ENCODE results near the gene NEK10. TPM values are rescaled to one million over a fixed set of nuclear protein-coding genes. Genes with fewer than 3 reads are reported as not detected.

Gene NEK10
- total RNA-seq, 6 experiments from 2014 or later = 5.2 to 9.5 (median 6.5) TPM

GRCh38 chr3:27216955-27217552 lies 152.1 kb downstream of the NEK10 start:
- Mint-ChIP-seq H3K4me3 (0 out of 2 replicates have a peak overlapping the region, but pooled peaks have one; percentile 3), H3K4me1 (ENCODE audit: low read depth) (peaks cover 52% of the 10 kb centered on the region)

GRCh38 chr3:27216295-27216855 lies 152.8 kb downstream of the NEK10 start:
- H3K4me3 Mint-ChIP-seq = peak overlapping the region; percentile 44
- no peak for TF ChIP-seq CTCF (IDR thresholded peaks at IDR 0.05)
- no peak for DNase-seq
- H3K36me3 Mint-ChIP-seq (ENCODE audit: low read depth) = peaks cover 36% of the 10 kb centered on the region
- peaks cover 52% of the 10 kb centered on the region for H3K4me1 Mint-ChIP-seq (ENCODE audit: low read depth)
- H3K27ac Mint-ChIP-seq = no peak overlapping the region
- peaks cover 3% of the 10 kb centered on the region; the same call in 1 of the 2 replicates for H3K9me3 Mint-ChIP-seq
- no peaks in the 10 kb centered on the region for H3K27me3 Mint-ChIP-seq (ENCODE audit: insufficient read depth)

More at GRCh38 chr3:27216955-27217552, 152.1 kb downstream of the NEK10 start:
- H3K9me3 Mint-ChIP-seq = peaks cover 3% of the 10 kb centered on the region; the same call in 1 of the 2 replicates
- peak; percentile 44 for DNase-seq
- no peak for TF ChIP-seq CTCF (IDR thresholded peaks at IDR 0.05)
- peak overlapping the region; percentile 43 for H3K27ac Mint-ChIP-seq
- H3K36me3 Mint-ChIP-seq (ENCODE audit: low read depth) = peaks cover 36% of the 10 kb centered on the region
- H3K27me3 Mint-ChIP-seq (ENCODE audit: insufficient read depth) = no peaks in the 10 kb centered on the region

- H3K36me3 Mint-ChIP-seq (ENCODE audit: low read depth) = peaks cover 27% of the 10 kb centered on the region
- peaks cover 35% of the 10 kb centered on the region for H3K4me1 Mint-ChIP-seq (ENCODE audit: low read depth)
- H3K27me3 Mint-ChIP-seq (ENCODE audit: insufficient read depth) = no peaks in the 10 kb centered on the region
- DNase-seq = no peak
- TF ChIP-seq CTCF (IDR thresholded peaks at IDR 0.05) = no peak
- H3K9me3 Mint-ChIP-seq = no peaks in the 10 kb centered on the region
- no peak overlapping the region for H3K27ac Mint-ChIP-seq
- H3K4me3 Mint-ChIP-seq = no peak overlapping the region
These were observed 155.7 kb downstream of the NEK10 start for GRCh38 chr3:27213450-27213849.

GRCh38 chr3:27209617-27210264 lies 159.4 kb downstream of the NEK10 start:
- no peak for TF ChIP-seq CTCF (IDR thresholded peaks at IDR 0.05)
- Mint-ChIP-seq H3K27me3 (ENCODE audit: insufficient read depth) (no peaks in the 10 kb centered on the region), H3K4me3 (no peak overlapping the region), H3K4me1 (ENCODE audit: low read depth) (peaks cover 10% of the 10 kb centered on the region), H3K9me3 (no peaks in the 10 kb centered on the region), H3K36me3 (ENCODE audit: low read depth) (peaks cover 15% of the 10 kb centered on the region), H3K27ac (no peak overlapping the region)
- no peak for DNase-seq

- TF ChIP-seq CTCF (IDR thresholded peaks at IDR 0.05) = no peak
- Mint-ChIP-seq H3K27ac (no peak overlapping the region), H3K9me3 (no peaks in the 10 kb centered on the region), H3K27me3 (ENCODE audit: insufficient read depth) (no peaks in the 10 kb centered on the region), H3K4me1 (ENCODE audit: low read depth) (peaks cover 10% of the 10 kb centered on the region), H3K4me3 (no peak overlapping the region), H3K36me3 (ENCODE audit: low read depth) (peaks cover 10% of the 10 kb centered on the region)
- DNase-seq = no peak
These were observed 160.1 kb downstream of the NEK10 start for GRCh38 chr3:27208961-27209616.
